Measurements from ENCODE around the gene ADCY9.

GRCh38 chr16:3971261-3971660 lies 145.0 kb downstream of the ADCY9 start:
- no peak for TF ChIP-seq CTCF (IDR thresholded peaks at IDR 0.05)
- TF ChIP-seq FOSL2 (IDR thresholded peaks at IDR 0.05) = no peak
- TF ChIP-seq FOSL2 (CRISPR knock-in tag; IDR thresholded peaks at IDR 0.05) = no peak
- TF ChIP-seq ZSCAN20 (CRISPR knock-in tag; IDR thresholded peaks at IDR 0.05) = no peak
- no peak for TF ChIP-seq MAFK (IDR thresholded peaks at IDR 0.05; ENCODE audit: partially characterized antibody)
- TF ChIP-seq POLR2A (IDR thresholded peaks at IDR 0.05; ENCODE audit: low read length) = no peak

Data from A549 (cell line).